ENCODE data around the gene IMMP2L. TPM values are rescaled to one million over a fixed set of nuclear protein-coding genes. Genes with fewer than 3 reads are reported as not detected.

IMMP2L gene
- total and polyA plus RNA-seq, 2 of the 8 experiments (the other 6 are each of a cell fraction or from before 2014, with no cell fraction given): 2.3 to 10.1 TPM

GRCh38 chr7:110841840-110842545 lies 720.3 kb downstream of the IMMP2L start:
- Histone ChIP-seq H4K91ac (replicated peaks; ENCODE audit: insufficient read length, low read length) (no peak overlapping the region), H3K4ac (replicated peaks; ENCODE audit: insufficient read length, low read depth, low read length) (no peak overlapping the region), H3K79me1 (ENCODE audit: low read depth, low read length) (no peaks in the 10 kb centered on the region), H2BK12ac (ENCODE audit: low read depth, low read length) (no peak overlapping the region), H2BK120ac (replicated peaks; ENCODE audit: low read depth, low read length) (no peak overlapping the region), H2BK20ac (ENCODE audit: low read length) (no peak overlapping the region), H4K20me1 (replicated peaks in 1 of 2; ENCODE audit: control insufficient read depth in 1 of 2, insufficient read depth in 2 of 2, low read length in 2 of 2) (no peaks in the 10 kb centered on the region), H3K9me3 (ENCODE audit: insufficient read depth in 2 of 2, low read depth in 1 of 2, low read length in 1 of 2) (no peaks in the 10 kb centered on the region), H3K14ac (ENCODE audit: insufficient read length) (no peak overlapping the region), H3K56ac (replicated peaks; ENCODE audit: insufficient read length, low read depth, low read length) (no peak overlapping the region), H2BK5ac (ENCODE audit: low read depth, low read length) (no peak overlapping the region), H3K79me2 (ENCODE audit: control insufficient read depth in 1 of 2, insufficient read depth in 2 of 2, low read length in 2 of 2) (no peaks in the 10 kb centered on the region), H2BK15ac (ENCODE audit: low read length) (no peak overlapping the region), H3K27me3 (replicated peaks in 1 of 4; ENCODE audit: control insufficient read depth in 3 of 4, extremely low read depth in 1 of 4, insufficient read depth in 3 of 4, low read length in 3 of 4) (no peaks in the 10 kb centered on the region; a peak in 2 of 7 replicates), H3K23me2 (ENCODE audit: low read depth, low read length) (no peaks in the 10 kb centered on the region), H2AK5ac (ENCODE audit: low read depth, low read length) (no peak overlapping the region), H3K4me3 (ENCODE audit: extremely low read depth in 1 of 4, insufficient read depth in 2 of 4, low read depth in 3 of 4, low read length in 4 of 4) (no peak overlapping the region), H3K36me3 (ENCODE audit: control insufficient read depth in 2 of 4, insufficient read depth in 4 of 4, low read length in 3 of 4) (no peaks in the 10 kb centered on the region; a peak in 1 of 8 replicates), H4K5ac (ENCODE audit: insufficient read length, low read depth, low read length) (no peak overlapping the region), H3K27ac (ENCODE audit: low read depth, low read length) (no peak overlapping the region), H3K4me2 (ENCODE audit: insufficient read depth in 1 of 2, low read depth in 2 of 2, low read length in 2 of 2) (no peak overlapping the region), H3K4me1 (replicated peaks in 1 of 4; ENCODE audit: control insufficient read depth in 3 of 4, insufficient read depth in 4 of 4, low read length in 3 of 4) (peaks cover 0 to 8% (median 2%) of the 10 kb centered on the region in 4 experiments; a peak in 2 of 7 replicates), H2AFZ (ENCODE audit: low read length) (no peak overlapping the region), H3K9ac (replicated peaks in 1 of 4; ENCODE audit: extremely low read depth in 1 of 4, low read depth in 3 of 4, low read length in 3 of 4) (no peak overlapping the region), H3K23ac (ENCODE audit: insufficient read length) (no peak overlapping the region), H4K8ac (ENCODE audit: extremely low read depth, insufficient read depth, low read length) (no peak overlapping the region), H3K18ac (ENCODE audit: extremely low read depth, low read length) (no peak overlapping the region)
- TF ChIP-seq CHD1 (IDR thresholded peaks at IDR 0.05; ENCODE audit: low read depth, low read length) (no peak), SP4 (IDR thresholded peaks at IDR 0.05; ENCODE audit: low read length) (no peak)
- FAIRE-seq (no peak), DNase-seq (ENCODE audit: low read depth in 1 of 2, low spot score in 2 of 2) (no peak)
- WGBS, 2 experiments (ENCODE audit: extremely low coverage in 1 of 2, insufficient coverage in 1 of 2, insufficient read length in 1 of 2, insufficient replicate concordance in 2 of 2, low coverage in 1 of 2, low lambda C conversion rate in 2 of 2, missing lambda C conversion rate in 1 of 2): 74% methylated on average over 3 of the region's 3 CpGs; no CpG with 5 or more reads in 1 of the 2 experiments
- POLR2A ChIA-PET (ENCODE audit: partially characterized antibody): no interaction called here
- CTCF ChIA-PET (ENCODE audit: partially characterized antibody): interaction anchor here (0.6 to 1.4 kb wide), 5 partner anchors 9 to 257 kb away, joined by 3 to 5 read pairs (median 3); no protein-coding TSS in a partner anchor

Data from H1 (cell line).